Activated naive CD8-positive, alpha-beta T cell treated with anti-CD3 and anti-CD28 coated beads, Interleukin-2, amount 50 U/mL, for 24 hours (primary cell): ENCODE data around the gene LIPT2.

Experiments
- ATAC-seq: fragments of 150-1000 bp; cut with Tn5 transposase; one replicate; pipeline ENCODE4 v1.10.0; 2021
- DNase-seq: peaks from one replicate; pipeline ENCODE4 v3.0.0; 2021
- H3K27ac Mint-ChIP-seq: one replicate; pipeline ENCODE4 v1.8.0; 2021; ENCODE audit warnings: mild to moderate bottlenecking, mixed read lengths
- H3K27me3 Mint-ChIP-seq: one replicate; pipeline ENCODE4 v1.8.0; 2021; ENCODE audit warnings: mixed read lengths
- H3K36me3 Mint-ChIP-seq: one replicate; pipeline ENCODE4 v1.8.0; 2021; ENCODE audit warnings: low read depth, mixed read lengths
- H3K4me1 Mint-ChIP-seq: one replicate; pipeline ENCODE4 v1.8.0; 2021; ENCODE audit warnings: mixed read lengths
- H3K4me3 Mint-ChIP-seq: one replicate; pipeline ENCODE4 v1.8.0; 2021; ENCODE audit warnings: mild to moderate bottlenecking, moderate library complexity, mixed read lengths
- H3K9me3 Mint-ChIP-seq: one replicate; pipeline ENCODE4 v1.8.0; 2021; ENCODE audit warnings: mixed read lengths

LIPT2 gene

DNA sequence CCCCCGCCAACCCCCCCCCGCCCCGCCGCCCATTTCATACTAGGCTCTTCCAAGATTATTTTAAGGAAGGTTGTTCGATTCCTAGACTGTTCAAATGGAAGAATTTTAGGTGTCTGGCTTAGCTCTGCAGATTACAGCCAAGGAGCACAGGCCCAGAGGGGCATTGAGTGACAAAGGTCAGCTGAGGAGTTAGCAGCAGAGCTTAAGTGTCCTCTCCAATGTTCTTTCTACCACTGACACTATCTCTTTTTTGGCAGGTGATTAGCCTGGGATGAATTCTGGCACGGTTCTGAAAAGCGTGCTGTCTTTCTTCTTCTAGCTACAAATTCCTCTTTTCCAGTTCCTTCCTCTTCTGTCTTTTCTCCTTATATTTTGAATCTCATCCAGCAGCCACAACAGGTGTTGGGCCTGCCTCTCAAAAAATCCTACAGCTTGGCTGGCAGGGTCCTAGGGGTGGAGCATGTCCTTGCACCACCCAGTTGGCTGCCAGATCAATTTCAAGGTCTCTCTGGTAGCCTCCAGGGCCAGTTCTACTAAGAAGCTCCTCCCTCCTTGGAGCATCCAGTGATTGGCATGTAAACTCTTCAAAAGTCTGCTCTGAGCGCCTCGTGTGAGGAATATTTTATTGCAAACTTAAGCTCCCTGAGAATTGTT lies 49.2 kb downstream of the LIPT2 start:
- Mint-ChIP-seq H3K4me3 (no peak overlapping the region), H3K27me3 (peaks cover 1% of the 10 kb centered on the region), H3K4me1 (no peaks in the 10 kb centered on the region), H3K27ac (no peak overlapping the region), H3K9me3 (no peaks in the 10 kb centered on the region), H3K36me3 (no peaks in the 10 kb centered on the region)
- ATAC-seq (no peak), DNase-seq (no peak)

DNA sequence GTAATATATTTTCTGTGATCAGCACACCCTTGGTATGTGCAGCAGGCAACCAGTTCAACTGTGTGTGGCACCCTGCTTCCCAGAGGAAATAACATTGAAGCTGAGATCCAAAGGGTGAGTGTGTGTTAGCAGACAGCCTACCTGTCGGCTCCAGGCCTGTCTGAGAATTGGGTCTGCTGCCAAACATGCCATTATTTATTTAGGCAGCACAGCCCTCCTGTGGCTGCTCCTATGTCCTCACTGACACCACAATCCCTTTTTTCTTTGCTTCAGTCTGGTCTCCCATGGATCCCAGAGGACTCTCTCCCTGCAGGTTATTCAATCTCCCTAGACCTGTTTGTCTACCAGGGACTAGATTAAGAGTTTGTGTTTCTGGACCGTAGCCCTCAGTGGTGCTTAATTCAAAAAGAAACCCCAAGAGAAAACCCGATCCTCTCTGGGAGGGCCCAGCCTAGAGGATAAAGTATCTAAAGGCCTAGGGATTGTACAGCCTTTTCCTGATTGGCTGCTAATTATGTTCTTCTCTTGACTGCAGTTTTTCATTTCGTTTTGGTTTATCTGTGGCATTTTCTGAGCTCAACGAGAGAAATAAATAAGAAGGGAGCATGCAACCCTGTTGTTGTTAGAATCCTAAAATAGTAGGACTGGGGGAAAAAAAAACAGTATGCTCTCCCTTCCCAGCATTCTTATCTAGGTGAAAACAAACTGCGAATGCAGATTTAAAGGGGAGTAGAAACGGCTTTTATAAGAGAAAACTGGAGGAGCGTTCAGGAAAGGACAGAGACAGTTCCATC lies 50.3 kb downstream of the LIPT2 start:
- peaks cover 1% of the 10 kb centered on the region for H3K27me3 Mint-ChIP-seq
- no peak for ATAC-seq
- H3K9me3 Mint-ChIP-seq = no peaks in the 10 kb centered on the region
- H3K27ac Mint-ChIP-seq = no peak overlapping the region
- no peaks in the 10 kb centered on the region for H3K36me3 Mint-ChIP-seq
- H3K4me1 Mint-ChIP-seq = no peaks in the 10 kb centered on the region
- H3K4me3 Mint-ChIP-seq = no peak overlapping the region
- DNase-seq = no peak

DNA sequence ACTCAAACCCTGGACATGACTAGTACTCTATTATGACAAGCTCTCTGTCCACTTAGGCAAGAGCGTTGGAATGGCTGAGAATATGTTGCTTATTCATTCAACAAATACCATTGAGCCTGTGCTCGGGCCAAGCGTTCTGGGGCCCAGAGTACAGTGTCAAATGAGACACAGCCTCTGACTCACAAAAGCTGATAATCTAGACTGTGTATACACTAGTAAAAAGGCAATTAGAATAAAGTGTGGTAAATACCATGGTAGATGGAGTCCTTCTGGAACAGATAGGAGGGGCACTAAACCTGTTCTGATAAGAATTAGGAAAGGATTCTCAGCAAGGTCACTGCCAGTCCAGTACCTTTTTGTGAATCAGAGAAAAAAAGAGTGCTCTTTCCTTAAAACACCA lies 50.9 kb downstream of the LIPT2 start:
- H3K27ac Mint-ChIP-seq = no peak overlapping the region
- DNase-seq = no peak
- no peak overlapping the region for H3K4me3 Mint-ChIP-seq
- no peak for ATAC-seq
- H3K36me3 Mint-ChIP-seq = no peaks in the 10 kb centered on the region
- H3K4me1 Mint-ChIP-seq = no peaks in the 10 kb centered on the region
- H3K9me3 Mint-ChIP-seq = no peaks in the 10 kb centered on the region
- peaks cover 1% of the 10 kb centered on the region for H3K27me3 Mint-ChIP-seq
